Measurements from ENCODE around the gene THRB.

GRCh38 chr3:24480497-24480896, 14.2 kb downstream of the THRB start:
- TF ChIP-seq CTCF (conservative IDR thresholded peaks at IDR 0.05; ENCODE audit: low read length), result no peak
- no peak for TF ChIP-seq EZH2phosphoT487 (IDR thresholded peaks at IDR 0.05; ENCODE audit: borderline replicate concordance)

Data from Loucy (cell line).